Smooth muscle cell (in vitro differentiated cells): Measurements from ENCODE around the gene TRAF3. TPM values are rescaled to one million over a fixed set of nuclear protein-coding genes. Genes with fewer than 3 reads are reported as not detected.

Experiments
- DNase-seq: peaks from one replicate; lab custom pipeline; 2025; ENCODE audit not compliant: unreplicated experiment; lab: John Stamatoyannopoulos, UW
- H2AFZ ChIP-seq: fragments of 200-600 bp; sonication (generic); 2 replicates; pipeline ENCODE4 v1.6.0; 2016; ENCODE audit warnings: antibody characterized with exemption, low read depth, mild to moderate bottlenecking
- H3F3A ChIP-seq: fragments of 200-600 bp; sonication (generic); 2 replicates; pipeline ENCODE4 v1.6.0; 2017; ENCODE audit warnings: antibody characterized with exemption, low read depth
- H3K27ac ChIP-seq: fragments of 200-600 bp; sonication (generic); 2 replicates; pipeline ENCODE4 v1.5.1; 2016; ENCODE audit warnings: low read depth, mild to moderate bottlenecking
- H3K27me3 ChIP-seq: fragments of 200-600 bp; sonication (generic); 2 replicates; pipeline ENCODE4 v1.6.1; 2016; ENCODE audit warnings: low read depth, mild to moderate bottlenecking
- H3K36me3 ChIP-seq: fragments of 200-600 bp; sonication (generic); 2 replicates; pipeline ENCODE4 v1.5.1; 2016; ENCODE audit warnings: low read depth
- H3K4me1 ChIP-seq: fragments of 200-600 bp; sonication (generic); 2 replicates; pipeline ENCODE4 v1.5.1; 2016; ENCODE audit warnings: low read depth
- H3K4me2 ChIP-seq: fragments of 200-600 bp; sonication (generic); 2 replicates; pipeline ENCODE4 v1.6.0; 2016; ENCODE audit warnings: mild to moderate bottlenecking
- H3K4me3 ChIP-seq: fragments of 200-600 bp; sonication (generic); 2 replicates; pipeline ENCODE4 v1.5.1; 2016; ENCODE audit warnings: mild to moderate bottlenecking
- H3K79me2 ChIP-seq: fragments of 200-600 bp; sonication (generic); 2 replicates; pipeline ENCODE4 v1.6.0; 2016; ENCODE audit warnings: low read depth, mild to moderate bottlenecking
- H3K9ac ChIP-seq: fragments of 200-600 bp; sonication (generic); 2 replicates; pipeline ENCODE4 v1.6.0; 2016; ENCODE audit warnings: low read depth
- H3K9me3 ChIP-seq: fragments of 200-600 bp; sonication (generic); replicated peaks from 2 replicates; pipeline ENCODE4 v1.5.1; 2016; ENCODE audit warnings: low read depth
- H4K20me1 ChIP-seq: fragments of 200-600 bp; sonication (generic); 2 replicates; pipeline ENCODE4 v1.6.0; 2016; ENCODE audit warnings: low read depth
- WGBS: methylation state at CpG from one replicate; pipeline ENCODE4 v1.1.7; 2016; ENCODE audit warnings: low lambda C conversion rate; 5-methylcytosine and 5-hydroxymethylcytosine counted together
- polyA plus RNA-seq: library from polyadenylated mRNA; unstranded; fragments of >200 nt; fragmentation: Nextera tagmentation; extraction: Ambion mirVana; gene quantifications from 2 replicates; pipeline ENCODE4 v1.2.1, GENCODE V29; 2016
- total RNA-seq: library from RNA; depleted of rRNA; stranded (reverse); fragments of >200 nt; gene quantifications from 2 replicates; pipeline ENCODE4 v1.2.3, GENCODE V29; 2014
- TF ChIP-seq, protein P1 (sequence below): fragments of 200-600 bp; sonication (generic); IDR thresholded peaks from 2 replicates; pipeline ENCODE4 v1.5.1; 2017; ENCODE audit warnings: borderline replicate concordance, mild to moderate bottlenecking, antibody characterized with exemption; ENCODE audit not compliant: insufficient read depth, poor library complexity, severe bottlenecking

The TRAF3 gene
- total and polyA plus RNA-seq, 2 experiments from 2014 or later: 9.4 to 24.6 TPM

DNA sequence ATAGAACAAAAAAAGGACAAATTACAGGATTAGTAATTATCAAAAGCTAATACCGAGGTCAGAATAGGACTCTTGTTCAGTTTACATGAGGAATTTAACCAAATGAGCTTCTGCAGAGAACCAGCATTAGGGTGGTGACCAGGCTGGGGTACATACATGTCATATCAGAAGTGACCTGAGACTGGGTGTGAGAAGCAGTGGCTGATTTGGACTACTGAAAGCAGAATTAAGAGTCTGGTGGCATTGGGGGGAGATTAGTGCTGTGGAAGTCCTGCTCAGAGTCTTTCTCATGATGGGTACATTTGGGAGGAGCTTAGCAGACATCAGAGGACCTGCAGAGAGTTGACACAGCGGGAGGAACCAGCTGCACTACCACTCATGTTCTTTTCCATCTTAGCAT is 21.7 kb downstream of the TRAF3 start:
- H3K27me3 ChIP-seq: no peaks in the 10 kb centered on the region
- H3K4me3 ChIP-seq: no peak overlapping the region
- H3K79me2 ChIP-seq: peaks cover 33% of the 10 kb centered on the region
- WGBS: 90% methylated on average over 2 of the region's 2 CpGs
- no peaks in the 10 kb centered on the region for H3K9me3 ChIP-seq
- H3K4me2 ChIP-seq: peak overlapping the region; percentile 15
- no peak for DNase-seq
- no peak overlapping the region for H2AFZ ChIP-seq
- peaks cover 70% of the 10 kb centered on the region for H4K20me1 ChIP-seq
- H3K4me1 ChIP-seq: no peaks in the 10 kb centered on the region
- TF ChIP-seq, protein P1, sequence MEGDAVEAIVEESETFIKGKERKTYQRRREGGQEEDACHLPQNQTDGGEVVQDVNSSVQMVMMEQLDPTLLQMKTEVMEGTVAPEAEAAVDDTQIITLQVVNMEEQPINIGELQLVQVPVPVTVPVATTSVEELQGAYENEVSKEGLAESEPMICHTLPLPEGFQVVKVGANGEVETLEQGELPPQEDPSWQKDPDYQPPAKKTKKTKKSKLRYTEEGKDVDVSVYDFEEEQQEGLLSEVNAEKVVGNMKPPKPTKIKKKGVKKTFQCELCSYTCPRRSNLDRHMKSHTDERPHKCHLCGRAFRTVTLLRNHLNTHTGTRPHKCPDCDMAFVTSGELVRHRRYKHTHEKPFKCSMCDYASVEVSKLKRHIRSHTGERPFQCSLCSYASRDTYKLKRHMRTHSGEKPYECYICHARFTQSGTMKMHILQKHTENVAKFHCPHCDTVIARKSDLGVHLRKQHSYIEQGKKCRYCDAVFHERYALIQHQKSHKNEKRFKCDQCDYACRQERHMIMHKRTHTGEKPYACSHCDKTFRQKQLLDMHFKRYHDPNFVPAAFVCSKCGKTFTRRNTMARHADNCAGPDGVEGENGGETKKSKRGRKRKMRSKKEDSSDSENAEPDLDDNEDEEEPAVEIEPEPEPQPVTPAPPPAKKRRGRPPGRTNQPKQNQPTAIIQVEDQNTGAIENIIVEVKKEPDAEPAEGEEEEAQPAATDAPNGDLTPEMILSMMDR: no peak
- H3K36me3 ChIP-seq: no peaks in the 10 kb centered on the region
- H3F3A ChIP-seq: peaks cover 18% of the 10 kb centered on the region
- H3K27ac ChIP-seq: no peak overlapping the region
- H3K9ac ChIP-seq: no peak overlapping the region

DNA sequence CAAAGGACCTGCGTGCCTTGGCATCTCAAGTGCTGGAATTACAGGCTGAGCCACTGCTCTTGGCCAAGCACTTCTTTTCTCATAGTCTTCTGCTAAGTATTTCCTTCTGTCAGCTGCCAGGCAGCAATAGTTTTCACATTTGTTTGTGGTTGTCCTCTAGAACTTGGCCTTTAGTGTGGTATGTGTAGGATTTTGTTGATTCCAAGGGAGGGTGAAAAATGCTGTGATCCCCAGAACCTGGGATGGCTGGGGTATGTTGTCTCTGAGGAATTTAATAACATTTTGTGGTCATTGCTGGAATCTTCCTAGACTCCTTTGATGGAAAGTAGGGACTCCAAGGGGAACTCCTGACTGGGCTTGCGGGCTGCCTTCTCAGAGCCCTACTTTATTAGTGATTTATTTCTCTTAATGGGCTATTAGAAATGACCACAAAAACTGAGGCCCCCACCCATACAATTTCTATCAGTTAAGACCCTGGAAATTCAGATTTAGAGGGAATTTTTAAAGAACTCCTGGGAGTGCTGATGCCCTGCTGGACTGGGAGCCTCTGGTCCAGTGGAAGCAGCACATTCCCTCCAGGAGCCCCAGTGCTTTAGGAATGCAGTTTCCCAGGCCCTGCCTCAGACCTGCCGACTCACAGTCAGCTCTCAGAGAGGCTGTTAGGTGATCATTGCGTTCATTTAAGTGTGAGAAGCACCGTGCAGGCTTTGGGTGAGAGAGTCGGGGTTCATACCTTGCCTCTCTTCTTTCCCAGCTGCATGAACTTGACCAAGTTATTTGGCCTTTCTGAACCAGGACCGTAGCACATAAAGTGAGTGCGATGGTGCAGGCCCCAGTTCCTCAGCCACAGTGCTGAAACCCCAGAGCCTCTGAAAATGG is 22.7 kb downstream of the TRAF3 start:
- Histone ChIP-seq H4K20me1 (peaks cover 76% of the 10 kb centered on the region), H3K79me2 (peaks cover 41% of the 10 kb centered on the region), H3F3A (peaks cover 11% of the 10 kb centered on the region), H2AFZ (no peak overlapping the region), H3K4me3 (no peak overlapping the region), H3K4me2 (peak overlapping the region; percentile 45), H3K27me3 (no peaks in the 10 kb centered on the region), H3K9ac (no peak overlapping the region), H3K4me1 (no peaks in the 10 kb centered on the region), H3K36me3 (no peaks in the 10 kb centered on the region), H3K27ac (peak overlapping the region; percentile 63), H3K9me3 (no peaks in the 10 kb centered on the region)
- 57% methylated on average over 8 of the region's 8 CpGs for WGBS
- TF ChIP-seq, protein P1: no peak
- no peak for DNase-seq

DNA sequence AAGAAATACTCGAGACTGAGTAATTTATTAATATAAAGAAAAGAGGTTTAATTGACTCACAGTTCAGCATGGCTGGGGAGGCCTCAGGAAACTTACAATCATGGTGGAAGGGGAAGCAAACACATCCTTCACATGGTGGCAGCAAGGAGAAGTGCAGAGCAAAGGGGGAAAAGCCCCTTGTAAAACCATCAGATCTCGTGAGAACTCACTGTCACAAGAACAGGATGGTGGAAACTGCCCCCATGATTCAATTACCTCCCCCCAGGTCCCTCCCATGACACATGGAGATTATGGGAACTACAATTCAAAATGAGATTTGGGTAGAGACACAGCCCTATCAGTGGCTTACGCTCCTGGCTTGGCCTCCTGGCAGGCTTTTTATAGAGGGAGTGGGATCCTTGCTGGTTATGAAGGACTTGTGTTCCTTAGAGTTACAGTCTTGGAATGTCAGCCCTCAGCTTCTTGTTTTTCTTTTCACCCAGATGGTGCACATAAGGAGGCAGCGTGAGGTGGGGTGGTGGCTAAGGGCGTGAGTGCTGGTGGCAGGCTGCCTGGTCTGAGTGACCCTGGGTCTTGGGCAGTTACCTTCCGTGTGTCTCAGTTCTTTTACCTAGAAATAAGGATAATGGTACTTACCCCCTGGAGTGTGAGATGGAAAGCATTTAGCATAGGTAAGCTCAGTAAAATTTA is 25.7 kb downstream of the TRAF3 start:
- H3K27ac ChIP-seq: no peak overlapping the region
- TF ChIP-seq, protein P1: no peak
- peaks cover 49% of the 10 kb centered on the region for H3K79me2 ChIP-seq
- H3K9me3 ChIP-seq: no peaks in the 10 kb centered on the region
- no peak overlapping the region for H2AFZ ChIP-seq
- DNase-seq: no peak
- 86% methylated on average over 6 of the region's 6 CpGs for WGBS
- H3K4me3 ChIP-seq: no peak overlapping the region
- H3K4me1 ChIP-seq: no peaks in the 10 kb centered on the region
- H3K27me3 ChIP-seq: no peaks in the 10 kb centered on the region
- H4K20me1 ChIP-seq: peaks cover 85% of the 10 kb centered on the region
- H3F3A ChIP-seq: no peaks in the 10 kb centered on the region
- no peak overlapping the region for H3K4me2 ChIP-seq
- H3K9ac ChIP-seq: no peak overlapping the region
- no peaks in the 10 kb centered on the region for H3K36me3 ChIP-seq
